HG02938 (cell line): ENCODE measurements around the gene LRRC14B.
"Not testable (repeated sequence)": the region's sequence is repeated elsewhere in the genome, so short reads cannot be mapped to it uniquely, and the experiment has no call there.

Experiments
- ATAC-seq: cut with Tn5 transposase; IDR thresholded peaks from one replicate; pipeline ENCODE4 v1.9.1; 2021; ENCODE audit warnings: mild to moderate bottlenecking, moderate library complexity; ENCODE audit not compliant: unreplicated experiment

The LRRC14B gene

DNA sequence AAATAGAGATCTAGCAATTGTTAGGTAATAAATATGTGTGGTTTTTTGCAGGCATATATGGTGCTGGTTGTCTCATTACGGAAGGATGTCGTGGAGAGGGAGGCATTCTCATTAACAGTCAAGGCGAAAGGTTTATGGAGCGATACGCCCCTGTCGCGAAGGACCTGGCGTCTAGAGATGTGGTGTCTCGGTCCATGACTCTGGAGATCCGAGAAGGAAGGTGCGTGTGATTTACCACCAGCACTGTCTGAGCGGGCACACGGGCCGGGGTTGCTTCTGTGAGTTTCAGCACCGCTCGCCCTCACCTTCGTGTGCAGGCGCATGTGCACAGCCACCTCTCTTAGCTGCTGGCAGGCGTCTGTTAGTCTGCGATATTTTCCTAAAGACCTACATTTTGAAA is 42.1 kb downstream of the LRRC14B start:
- not testable (repeated sequence) for ATAC-seq

DNA sequence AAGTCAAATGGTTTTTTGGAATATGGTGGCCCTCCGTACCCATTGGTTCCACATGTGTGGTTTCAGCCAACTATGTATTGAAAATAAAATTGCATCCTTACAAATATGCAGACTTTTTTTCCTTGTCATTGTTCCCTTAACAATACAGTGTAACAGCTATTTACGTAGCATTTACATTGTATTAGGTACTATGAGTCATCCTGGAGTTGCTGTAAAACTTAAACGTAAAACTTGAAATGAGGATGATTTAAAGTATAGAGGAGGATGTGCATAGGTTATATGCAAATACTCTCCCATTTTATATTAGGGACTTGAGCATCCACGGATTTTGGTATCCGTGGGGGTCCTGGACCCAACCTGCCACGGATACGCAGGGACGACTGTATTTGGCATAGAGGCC is 43.2 kb downstream of the LRRC14B start:
- no peak for ATAC-seq

DNA sequence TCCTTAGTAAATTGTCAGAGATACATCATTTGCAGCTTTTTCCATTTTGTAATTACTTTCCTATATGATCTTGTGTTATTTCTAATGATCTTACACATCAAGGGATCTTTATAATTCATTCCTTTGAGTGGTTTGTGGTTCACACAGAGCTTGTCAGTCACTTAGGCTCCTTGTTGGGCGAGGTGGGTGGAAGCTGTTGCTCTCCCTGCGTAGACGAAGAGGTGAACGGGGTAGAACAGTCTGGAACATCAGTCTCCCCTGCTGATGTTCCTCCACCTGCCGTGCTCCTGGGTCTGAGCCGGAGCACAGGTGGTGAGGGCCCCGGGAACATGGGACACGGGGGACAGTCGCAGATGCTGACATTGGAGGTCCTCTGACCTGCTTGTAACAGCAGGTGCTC is 44.2 kb downstream of the LRRC14B start:
- not testable (repeated sequence) for ATAC-seq

DNA sequence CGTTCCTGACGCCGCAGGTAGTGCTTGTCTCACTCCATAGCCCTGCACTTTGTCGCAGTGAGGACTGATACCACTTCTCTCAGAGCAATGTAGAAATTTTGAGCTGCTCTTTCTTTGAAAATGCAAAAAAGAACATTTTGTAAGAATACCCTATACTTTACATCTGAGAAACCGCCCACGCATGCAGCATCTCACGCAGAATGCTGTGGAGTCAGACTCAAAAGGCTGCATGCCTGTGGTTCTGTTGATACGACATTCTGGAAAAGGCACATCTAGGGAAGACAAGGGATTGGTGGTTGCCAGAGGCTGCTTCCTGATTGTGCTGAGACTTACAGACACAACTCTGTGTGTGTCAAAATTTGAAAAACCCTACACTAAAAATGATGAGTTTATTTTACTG is 46.6 kb downstream of the LRRC14B start:
- ATAC-seq = not testable (repeated sequence)

DNA sequence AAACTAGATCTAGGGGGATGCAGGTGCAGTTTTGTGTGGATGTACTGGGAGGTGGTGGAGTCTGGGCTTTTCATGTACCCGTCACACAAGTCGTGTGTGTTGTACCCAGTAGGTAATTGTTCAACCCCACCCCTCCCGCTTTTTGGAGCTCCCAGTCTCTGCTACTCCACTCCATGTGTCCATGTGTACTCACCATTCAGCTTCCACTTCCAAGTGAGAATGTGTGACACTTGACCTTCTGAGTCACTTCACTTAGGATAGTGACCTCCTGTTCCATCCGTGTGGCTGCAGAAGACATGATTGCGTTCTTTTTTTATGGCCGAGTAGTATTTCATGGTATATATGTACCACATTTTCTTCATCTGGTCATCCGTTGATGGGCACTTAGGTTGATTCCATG is 49.3 kb downstream of the LRRC14B start:
- ATAC-seq = not testable (repeated sequence)

DNA sequence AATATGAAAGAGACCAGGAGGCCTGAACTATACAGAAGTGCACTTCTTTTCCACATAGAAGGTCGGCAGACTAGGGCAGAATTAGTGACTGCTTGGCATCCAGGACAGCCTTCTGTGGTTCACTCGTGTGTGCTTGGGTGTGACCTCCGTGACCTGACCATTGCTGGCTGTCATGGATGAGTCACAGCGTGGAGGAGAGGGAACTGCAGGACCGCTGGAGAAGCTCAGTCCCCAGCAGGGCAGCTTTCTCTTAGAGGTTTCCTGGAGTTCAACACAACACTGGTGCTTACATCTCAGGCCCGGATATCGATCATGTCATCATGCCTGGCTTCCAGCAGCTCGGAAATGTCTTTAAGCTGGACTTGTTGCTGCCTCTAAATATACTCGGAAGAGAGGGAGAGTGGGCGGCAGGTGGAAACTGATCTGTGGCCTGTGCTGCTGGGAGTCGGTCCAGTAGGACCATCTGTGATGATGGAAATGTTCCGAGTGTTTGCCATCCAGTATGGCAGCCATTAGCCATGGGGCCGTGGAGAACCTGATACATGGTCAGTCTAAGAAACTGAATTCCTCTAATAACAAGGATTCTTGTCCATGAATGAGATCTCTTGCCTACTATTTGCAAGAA is 49.9 kb downstream of the LRRC14B start:
- ATAC-seq = not testable (repeated sequence)

DNA sequence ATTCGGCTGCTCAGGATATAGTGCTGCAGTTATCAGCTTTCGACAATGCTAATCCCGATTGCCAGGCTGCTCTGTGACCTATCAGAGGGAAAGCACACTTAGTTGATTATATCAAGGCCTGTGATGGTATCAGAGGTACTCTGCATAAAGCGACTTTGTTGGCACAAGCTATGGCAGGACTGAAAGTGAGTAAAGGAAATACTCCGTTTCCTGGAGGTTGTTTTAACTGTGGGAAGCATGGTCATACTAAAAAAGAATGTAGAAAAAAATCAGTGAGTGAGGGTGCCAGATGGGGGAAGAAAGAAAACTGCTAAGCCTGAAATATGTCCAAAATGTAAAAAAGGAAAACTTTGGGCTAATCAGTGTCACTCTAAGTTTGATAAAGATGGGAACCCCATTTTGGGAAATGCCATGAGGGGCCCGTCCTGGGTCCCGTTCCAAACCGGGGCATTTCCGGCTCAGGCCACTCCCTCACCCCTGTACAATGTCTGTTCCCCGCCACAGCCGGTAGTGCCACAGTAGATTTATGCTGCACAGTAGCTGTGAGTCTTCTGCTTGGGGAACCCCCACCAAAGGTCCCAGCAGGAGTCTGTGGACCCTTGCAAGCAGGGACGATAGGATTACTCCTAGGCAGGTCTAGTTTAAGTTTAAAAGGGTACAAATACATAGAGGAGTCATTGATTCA is 52.5 kb downstream of the LRRC14B start:
- ATAC-seq = not testable (repeated sequence)

DNA sequence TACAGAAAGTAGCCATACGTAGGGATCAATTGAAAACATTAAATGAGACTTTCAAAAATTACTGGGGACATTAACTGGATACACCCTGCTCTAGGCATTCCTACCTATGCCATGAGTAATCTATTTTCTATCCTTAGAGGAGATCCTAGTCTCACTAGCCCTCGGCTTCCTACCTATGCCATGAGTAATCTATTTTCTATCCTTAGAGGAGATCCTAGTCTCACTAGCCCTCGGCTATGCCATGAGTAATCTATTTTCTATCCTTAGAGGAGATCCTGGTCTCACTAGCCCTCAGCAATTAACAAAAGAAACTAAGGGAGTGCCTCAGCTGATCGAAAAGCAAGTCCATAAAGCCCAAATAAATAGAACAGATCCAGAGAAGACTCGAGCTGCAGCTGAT is 54.4 kb downstream of the LRRC14B start:
- ATAC-seq = not testable (repeated sequence)
